ENCODE measurements around the gene VAMP3. TPM values are rescaled to one million over a fixed set of nuclear protein-coding genes. Genes with fewer than 3 reads are reported as not detected.

Gene VAMP3
- total and polyA plus RNA-seq, 9 of the 15 experiments (the other 6 are each of a cell fraction or from before 2014, with no cell fraction given): 27.1 to 71.3 (median 47.5) TPM

Other genes starting within 250 kb of the VAMP3 start
- 11.9 and 12.9 TPM in 2 replicates for gene PER3, start 13.0 kb downstream of the VAMP3 start, total RNA-seq (2014; rRNA removed)
- 18.4 and 19.7 TPM in 2 replicates for gene PER3, start 13.0 kb downstream of the VAMP3 start, total RNA-seq (2014; rRNA removed; fragmentation: Illumina TruSeq; extraction: Trizol)
- 14.1 and 14.2 TPM in 2 replicates for gene PER3, start 13.0 kb downstream of the VAMP3 start, total RNA-seq (2015; rRNA removed; fragmentation: Illumina TruSeq; extraction: Trizol)
- gene PER3, start 13.0 kb downstream of the VAMP3 start, total RNA-seq (2021): 15.7 and 16.8 TPM in 2 replicates
- 18.9 and 22.5 TPM in 2 replicates for gene PER3, start 13.0 kb downstream of the VAMP3 start, polyA plus RNA-seq (2011; rRNA removed)
- gene PER3, start 13.0 kb downstream of the VAMP3 start, polyA plus RNA-seq (2014; fragmentation: Illumina TruSeq; extraction: Trizol): 16.3 and 18.7 TPM in 2 replicates
- 10 to 100 TPM; 12.0 to 14.6 TPM for gene PER3, start 13.0 kb downstream of the VAMP3 start, polyA plus RNA-seq (2014; fragmentation: Nextera tagmentation; extraction: Ambion mirVana)
- gene PER3, start 13.0 kb downstream of the VAMP3 start, polyA plus RNA-seq (2014; rRNA removed): 14.0 and 16.5 TPM in 2 replicates
- gene UTS2, start 81.8 kb downstream of the VAMP3 start, total RNA-seq (2014; rRNA removed): not detected in 2 replicates
- not detected in 2 replicates for gene UTS2, start 81.8 kb downstream of the VAMP3 start, total RNA-seq (2014; rRNA removed; fragmentation: Illumina TruSeq; extraction: Trizol)
- gene UTS2, start 81.8 kb downstream of the VAMP3 start, total RNA-seq (2015; rRNA removed; fragmentation: Illumina TruSeq; extraction: Trizol): not detected in 2 replicates
- not detected in 2 replicates for gene UTS2, start 81.8 kb downstream of the VAMP3 start, total RNA-seq (2021)
- 0.16 and 0.29 TPM in 2 replicates for gene UTS2, start 81.8 kb downstream of the VAMP3 start, polyA plus RNA-seq (2011; rRNA removed)
- gene UTS2, start 81.8 kb downstream of the VAMP3 start, polyA plus RNA-seq (2014; fragmentation: Illumina TruSeq; extraction: Trizol): not detected in 2 replicates
- gene UTS2, start 81.8 kb downstream of the VAMP3 start, polyA plus RNA-seq (2014; fragmentation: Nextera tagmentation; extraction: Ambion mirVana): under 1 TPM in 1 of 2 experiments, not detected in 1; 0.22 TPM
- 0.07 TPM in 1 of 2 replicates, not detected in the other for gene UTS2, start 81.8 kb downstream of the VAMP3 start, polyA plus RNA-seq (2014; rRNA removed)
- not detected in 2 replicates for gene TNFRSF9, start 169.5 kb downstream of the VAMP3 start, total RNA-seq (2014; rRNA removed)
- gene TNFRSF9, start 169.5 kb downstream of the VAMP3 start, total RNA-seq (2014; rRNA removed; fragmentation: Illumina TruSeq; extraction: Trizol): 0.07 and 0.13 TPM in 2 replicates
- 0.07 and 0.08 TPM in 2 replicates for gene TNFRSF9, start 169.5 kb downstream of the VAMP3 start, total RNA-seq (2015; rRNA removed; fragmentation: Illumina TruSeq; extraction: Trizol)
- 0.09 and 0.16 TPM in 2 replicates for gene TNFRSF9, start 169.5 kb downstream of the VAMP3 start, total RNA-seq (2021)
- 0.26 and 0.29 TPM in 2 replicates for gene TNFRSF9, start 169.5 kb downstream of the VAMP3 start, polyA plus RNA-seq (2011; rRNA removed)
- gene TNFRSF9, start 169.5 kb downstream of the VAMP3 start, polyA plus RNA-seq (2014; fragmentation: Illumina TruSeq; extraction: Trizol): 0.04 and 0.11 TPM in 2 replicates
- gene TNFRSF9, start 169.5 kb downstream of the VAMP3 start, polyA plus RNA-seq (2014; fragmentation: Nextera tagmentation; extraction: Ambion mirVana): under 1 TPM; 0.08 to 0.15 TPM
- gene TNFRSF9, start 169.5 kb downstream of the VAMP3 start, polyA plus RNA-seq (2014; rRNA removed): 0.08 TPM in 2 replicates
- gene PARK7, start 190.4 kb downstream of the VAMP3 start, total RNA-seq (2014; rRNA removed): 338 and 413 TPM in 2 replicates
- 431 and 459 TPM in 2 replicates for gene PARK7, start 190.4 kb downstream of the VAMP3 start, total RNA-seq (2014; rRNA removed; fragmentation: Illumina TruSeq; extraction: Trizol)
- 358 and 374 TPM in 2 replicates for gene PARK7, start 190.4 kb downstream of the VAMP3 start, total RNA-seq (2015; rRNA removed; fragmentation: Illumina TruSeq; extraction: Trizol)
- gene PARK7, start 190.4 kb downstream of the VAMP3 start, total RNA-seq (2021): 481 and 484 TPM in 2 replicates
- gene PARK7, start 190.4 kb downstream of the VAMP3 start, polyA plus RNA-seq (2011; rRNA removed): 462 and 543 TPM in 2 replicates
- gene PARK7, start 190.4 kb downstream of the VAMP3 start, polyA plus RNA-seq (2014; fragmentation: Illumina TruSeq; extraction: Trizol): 423 and 468 TPM in 2 replicates
- 1,000 to 10,000 TPM; 1,113 to 1,298 TPM for gene PARK7, start 190.4 kb downstream of the VAMP3 start, polyA plus RNA-seq (2014; fragmentation: Nextera tagmentation; extraction: Ambion mirVana)
- 648 and 751 TPM in 2 replicates for gene PARK7, start 190.4 kb downstream of the VAMP3 start, polyA plus RNA-seq (2014; rRNA removed)